Fibroblast of lung (primary cell): ENCODE measurements around the gene OGFR. TPM values are rescaled to one million over a fixed set of nuclear protein-coding genes. Genes with fewer than 3 reads are reported as not detected.

Experiments
- DNase-seq, 2 donors: peaks; one replicate each; pipeline versions ENCODE4 v3.0.0 to v3.0.0-alpha.2; 2010; ENCODE audit warnings: low read depth in 2 of 2
- H2AFZ ChIP-seq: 2 replicates; pipeline ENCODE4 v1.5.1; 2012; ENCODE audit warnings: low read length, control low read depth, inconsistent platforms
- H3K27ac ChIP-seq: 2 replicates; pipeline ENCODE4 v1.5.1; 2011; ENCODE audit warnings: low read length, control low read depth; ENCODE audit not compliant: insufficient read depth
- H3K27me3 ChIP-seq: 2 replicates; pipeline ENCODE4 v1.5.1; 2011; ENCODE audit warnings: mild to moderate bottlenecking, low read length; ENCODE audit not compliant: control insufficient read depth, insufficient read depth
- H3K36me3 ChIP-seq: 2 replicates; pipeline ENCODE4 v1.5.1; 2011; ENCODE audit warnings: low read length; ENCODE audit not compliant: control insufficient read depth, insufficient read depth
- H3K4me1 ChIP-seq: 2 replicates; pipeline ENCODE4 v1.5.1; 2011; ENCODE audit warnings: low read length; ENCODE audit not compliant: control insufficient read depth, insufficient read depth; ENCODE audit errors: extremely low read depth
- H3K4me2 ChIP-seq: 2 replicates; pipeline ENCODE4 v1.5.1; 2011; ENCODE audit warnings: low read length, control low read depth; ENCODE audit not compliant: insufficient read depth; ENCODE audit errors: extremely low read depth
- H3K4me3 ChIP-seq, 4 experiments: fragments of 200-600 bp in 1 of 4; sonication (generic) in 1 of 4; replicated peaks in 1 of 4; 2 replicates each; pipeline ENCODE4 v1.5.1; 2011 to 2016; ENCODE audit warnings: low read length in 4 of 4, low read depth in 3 of 4, mild to moderate bottlenecking in 3 of 4, control low read depth in 2 of 4, inconsistent platforms in 1 of 4, mixed read lengths in 1 of 4; ENCODE audit not compliant: insufficient read depth in 1 of 4; ENCODE audit errors: control extremely low read depth in 1 of 4
- H3K79me2 ChIP-seq: 2 replicates; pipeline ENCODE4 v1.5.1; 2012; ENCODE audit warnings: mild to moderate bottlenecking, low read length, inconsistent platforms; ENCODE audit not compliant: control insufficient read depth, insufficient read depth
- H3K9ac ChIP-seq: 2 replicates; pipeline ENCODE4 v1.5.1; 2011; ENCODE audit warnings: mild to moderate bottlenecking, low read length, control low read depth; ENCODE audit not compliant: insufficient read depth
- H3K9me3 ChIP-seq: 2 replicates; pipeline ENCODE4 v1.5.1; 2012; ENCODE audit warnings: low read depth, low read length; ENCODE audit not compliant: control insufficient read depth, insufficient read depth
- H4K20me1 ChIP-seq: 2 replicates; pipeline ENCODE4 v1.5.1; 2011; ENCODE audit warnings: low read length; ENCODE audit not compliant: control insufficient read depth, insufficient read depth; ENCODE audit errors: extremely low read depth
- EZH2 ChIP-seq: IDR thresholded peaks from 2 replicates; pipeline ENCODE4 v1.5.1; 2012; ENCODE audit warnings: low read length, control low read depth, mild to moderate bottlenecking; ENCODE audit errors: missing control alignments
- polyA plus RNA-seq, 2 donors: library from polyadenylated mRNA; depleted of rRNA in 1 of 2; stranded (reverse) in 1 of 2; unstranded in 1 of 2; fragments of >200 nt; gene quantifications; 2 replicates each; pipeline ENCODE4 v1.2.1, GENCODE V29; 2011 to 2012; ENCODE audit warnings: missing spikeins in 1 of 2
- total RNA-seq: library from RNA; depleted of rRNA; stranded (reverse); fragments of >200 nt; gene quantifications from 2 replicates; pipeline ENCODE4 v1.2.1, GENCODE V29; 2014
- TF ChIP-seq, protein P1 (sequence below), 2 donors: IDR thresholded peaks in 1 of 2; conservative IDR thresholded peaks in 1 of 2; 1 replicate in 1 of 2; 2 replicates in 1 of 2; pipeline ENCODE4 v1.5.1; 2011 to 2012; ENCODE audit warnings: low read length in 2 of 2, control low read depth in 1 of 2, inconsistent platforms in 1 of 2, low read depth in 1 of 2, mild to moderate bottlenecking in 1 of 2

OGFR gene
- total and polyA plus RNA-seq, 2 donors (not counting 1 experiment from before 2014, with no cell fraction given): 19.7 to 34.0 TPM

DNA sequence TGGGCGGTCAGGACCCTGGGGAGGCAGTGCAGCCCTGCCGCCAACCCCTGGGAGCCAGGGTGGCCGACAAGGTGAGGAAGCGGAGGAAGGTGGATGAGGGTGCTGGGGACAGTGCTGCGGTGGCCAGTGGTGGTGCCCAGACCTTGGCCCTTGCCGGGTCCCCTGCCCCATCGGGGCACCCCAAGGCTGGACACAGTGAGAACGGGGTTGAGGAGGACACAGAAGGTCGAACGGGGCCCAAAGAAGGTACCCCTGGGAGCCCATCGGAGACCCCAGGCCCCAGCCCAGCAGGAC, 8.2 kb downstream of the OGFR start:
- Histone ChIP-seq H3K27me3 (peaks cover 9% of the 10 kb centered on the region), H3K27ac (no peak overlapping the region), H3K36me3 (peaks cover 29% of the 10 kb centered on the region), H2AFZ (no peak overlapping the region), H3K9ac (no peak overlapping the region), H3K4me2 (no peak overlapping the region), H3K9me3 (no peaks in the 10 kb centered on the region), H3K79me2 (peaks cover under 1% of the 10 kb centered on the region), H4K20me1 (no peaks in the 10 kb centered on the region), H3K4me3 (no peak overlapping the region), H3K4me1 (peaks cover 3% of the 10 kb centered on the region)
- no peak for DNase-seq
- TF ChIP-seq, protein P1, sequence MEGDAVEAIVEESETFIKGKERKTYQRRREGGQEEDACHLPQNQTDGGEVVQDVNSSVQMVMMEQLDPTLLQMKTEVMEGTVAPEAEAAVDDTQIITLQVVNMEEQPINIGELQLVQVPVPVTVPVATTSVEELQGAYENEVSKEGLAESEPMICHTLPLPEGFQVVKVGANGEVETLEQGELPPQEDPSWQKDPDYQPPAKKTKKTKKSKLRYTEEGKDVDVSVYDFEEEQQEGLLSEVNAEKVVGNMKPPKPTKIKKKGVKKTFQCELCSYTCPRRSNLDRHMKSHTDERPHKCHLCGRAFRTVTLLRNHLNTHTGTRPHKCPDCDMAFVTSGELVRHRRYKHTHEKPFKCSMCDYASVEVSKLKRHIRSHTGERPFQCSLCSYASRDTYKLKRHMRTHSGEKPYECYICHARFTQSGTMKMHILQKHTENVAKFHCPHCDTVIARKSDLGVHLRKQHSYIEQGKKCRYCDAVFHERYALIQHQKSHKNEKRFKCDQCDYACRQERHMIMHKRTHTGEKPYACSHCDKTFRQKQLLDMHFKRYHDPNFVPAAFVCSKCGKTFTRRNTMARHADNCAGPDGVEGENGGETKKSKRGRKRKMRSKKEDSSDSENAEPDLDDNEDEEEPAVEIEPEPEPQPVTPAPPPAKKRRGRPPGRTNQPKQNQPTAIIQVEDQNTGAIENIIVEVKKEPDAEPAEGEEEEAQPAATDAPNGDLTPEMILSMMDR (conservative IDR thresholded peaks at IDR 0.05 in 1 of 2, IDR thresholded peaks at IDR 0.05 in 1 of 2; ENCODE audit: low read depth in 1 of 2, low read length in 2 of 2): no peak
- TF ChIP-seq EZH2: no peak

- no peaks in the 10 kb centered on the region for H3K9me3 ChIP-seq
These were observed 9.0 kb downstream of the OGFR start for GRCh38 chr20:62813588-62813987.

DNA sequence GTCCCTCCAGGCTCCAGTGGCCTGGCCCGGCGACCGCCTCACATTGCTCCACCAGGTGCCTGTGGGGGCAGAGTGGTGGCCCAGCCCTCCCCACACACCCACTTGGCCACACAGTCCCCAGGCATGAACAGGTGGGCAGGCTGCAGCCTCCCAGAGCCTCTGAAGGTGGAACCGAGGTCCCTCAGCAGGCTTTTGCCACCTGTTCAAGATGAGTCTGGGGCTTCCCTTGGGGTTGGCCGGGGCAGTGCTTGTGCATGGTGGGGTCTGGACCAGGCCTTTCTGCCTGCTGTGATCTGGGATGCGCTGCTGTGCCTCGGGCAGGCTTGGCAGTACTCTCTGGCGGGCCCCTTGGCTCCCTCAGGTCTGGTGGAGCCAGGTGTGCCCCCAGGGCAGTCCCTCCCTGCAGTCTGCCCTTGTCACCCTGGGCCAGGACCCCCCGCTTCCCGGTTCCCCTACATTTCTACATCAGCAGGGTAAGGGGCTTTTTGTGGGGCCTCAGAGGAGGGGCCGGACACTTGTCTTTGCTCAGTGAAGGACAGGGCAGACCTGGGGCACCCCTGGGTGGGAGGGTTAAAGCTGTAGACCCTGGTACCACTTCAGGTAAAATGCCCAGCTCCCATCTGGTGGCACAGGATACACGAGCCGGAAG, 9.5 kb downstream of the OGFR start:
- Histone ChIP-seq H3K4me2 (no peak overlapping the region), H3K9ac (no peak overlapping the region), H3K27me3 (peaks cover 9% of the 10 kb centered on the region), H3K27ac (no peak overlapping the region), H2AFZ (no peak overlapping the region), H3K4me3 (no peak overlapping the region), H4K20me1 (no peaks in the 10 kb centered on the region), H3K4me1 (peaks cover 11% of the 10 kb centered on the region), H3K36me3 (peaks cover 24% of the 10 kb centered on the region), H3K79me2 (no peaks in the 10 kb centered on the region), H3K9me3 (no peaks in the 10 kb centered on the region)
- no peak for TF ChIP-seq EZH2
- TF ChIP-seq, protein P1 (conservative IDR thresholded peaks at IDR 0.05 in 1 of 2, IDR thresholded peaks at IDR 0.05 in 1 of 2; ENCODE audit: low read depth in 1 of 2, low read length in 2 of 2): no peak
- no peak for DNase-seq

More at GRCh38 chr20:62813588-62813987, 9.0 kb downstream of the OGFR start:
- Histone ChIP-seq H2AFZ (no peak overlapping the region), H3K27ac (no peak overlapping the region), H3K36me3 (peaks cover 27% of the 10 kb centered on the region), H3K9ac (no peak overlapping the region), H3K4me2 (no peak overlapping the region), H3K27me3 (peaks cover 9% of the 10 kb centered on the region), H3K4me1 (peaks cover 6% of the 10 kb centered on the region), H3K4me3 (no peak overlapping the region), H4K20me1 (no peaks in the 10 kb centered on the region), H3K79me2 (no peaks in the 10 kb centered on the region)
- no peak for DNase-seq
- no peak for TF ChIP-seq EZH2
- TF ChIP-seq, protein P1 (conservative IDR thresholded peaks at IDR 0.05 in 1 of 2, IDR thresholded peaks at IDR 0.05 in 1 of 2; ENCODE audit: low read depth in 1 of 2, low read length in 2 of 2): no peak
